HCT116 (cell line): ENCODE measurements around the gene ZNF579.

ENCODE experiments used
- EGR1 ChIP-seq: IDR thresholded peaks from 2 replicates; pipeline ENCODE4 v1.6.1; 2012; ENCODE audit warnings: low read depth
- POLR2A ChIP-seq: IDR thresholded peaks from 2 replicates; pipeline ENCODE4 v1.7.0; 2011; ENCODE audit warnings: borderline replicate concordance; ENCODE audit not compliant: insufficient read depth, insufficient read length; ENCODE audit errors: extremely low read depth
- POLR2AphosphoS5 ChIP-seq: IDR thresholded peaks from 2 replicates; pipeline ENCODE4 v1.6.1; 2011; ENCODE audit warnings: mild to moderate bottlenecking, low read depth, low read length, moderate library complexity
- SP1 ChIP-seq: IDR thresholded peaks from 2 replicates; pipeline ENCODE4 v1.6.1; 2012; ENCODE audit warnings: low read depth
- TCF7L2 ChIP-seq: IDR thresholded peaks from 2 replicates; pipeline ENCODE4 v1.7.0; 2011; ENCODE audit warnings: borderline replicate concordance, inconsistent platforms; ENCODE audit not compliant: insufficient read depth, insufficient read length; ENCODE audit errors: extremely low read depth
- ZNF274 ChIP-seq: fragments of 200-500 bp; sonication (Bioruptor generic); IDR thresholded peaks from 2 replicates; pipeline ENCODE4 v1.6.1; 2014; ENCODE audit warnings: mild to moderate bottlenecking, low read depth, low read length, inconsistent platforms
- TF ChIP-seq, protein P1 (sequence below): IDR thresholded peaks from 2 replicates; pipeline ENCODE4 v1.6.1; 2012
- TF ChIP-seq, protein P2 (sequence below), 3 experiments: fragments of 200-600 bp in 1 of 3; sonication (generic) in 1 of 3; IDR thresholded peaks in 2 of 3; conservative IDR thresholded peaks in 1 of 3; 2 replicates each; pipeline ENCODE4 v1.5.1; 2012 to 2017; ENCODE audit warnings: low read depth in 2 of 3, low read length in 2 of 3, antibody characterized with exemption in 1 of 3, borderline replicate concordance in 1 of 3, control low read depth in 1 of 3, mild to moderate bottlenecking in 1 of 3, mixed read lengths in 1 of 3, mixed run types in 1 of 3, moderate library complexity in 1 of 3; ENCODE audit not compliant: insufficient read depth in 1 of 3
- TF ChIP-seq, protein P3 (sequence below): IDR thresholded peaks from 2 replicates; pipeline ENCODE4 v1.6.1; 2012
- TF ChIP-seq, protein P4 (sequence below): IDR thresholded peaks from 2 replicates; pipeline ENCODE4 v1.6.1; 2011; ENCODE audit warnings: mild to moderate bottlenecking, low read length, moderate library complexity; ENCODE audit not compliant: insufficient replicate concordance; ENCODE audit errors: extremely low read depth

DNA sequence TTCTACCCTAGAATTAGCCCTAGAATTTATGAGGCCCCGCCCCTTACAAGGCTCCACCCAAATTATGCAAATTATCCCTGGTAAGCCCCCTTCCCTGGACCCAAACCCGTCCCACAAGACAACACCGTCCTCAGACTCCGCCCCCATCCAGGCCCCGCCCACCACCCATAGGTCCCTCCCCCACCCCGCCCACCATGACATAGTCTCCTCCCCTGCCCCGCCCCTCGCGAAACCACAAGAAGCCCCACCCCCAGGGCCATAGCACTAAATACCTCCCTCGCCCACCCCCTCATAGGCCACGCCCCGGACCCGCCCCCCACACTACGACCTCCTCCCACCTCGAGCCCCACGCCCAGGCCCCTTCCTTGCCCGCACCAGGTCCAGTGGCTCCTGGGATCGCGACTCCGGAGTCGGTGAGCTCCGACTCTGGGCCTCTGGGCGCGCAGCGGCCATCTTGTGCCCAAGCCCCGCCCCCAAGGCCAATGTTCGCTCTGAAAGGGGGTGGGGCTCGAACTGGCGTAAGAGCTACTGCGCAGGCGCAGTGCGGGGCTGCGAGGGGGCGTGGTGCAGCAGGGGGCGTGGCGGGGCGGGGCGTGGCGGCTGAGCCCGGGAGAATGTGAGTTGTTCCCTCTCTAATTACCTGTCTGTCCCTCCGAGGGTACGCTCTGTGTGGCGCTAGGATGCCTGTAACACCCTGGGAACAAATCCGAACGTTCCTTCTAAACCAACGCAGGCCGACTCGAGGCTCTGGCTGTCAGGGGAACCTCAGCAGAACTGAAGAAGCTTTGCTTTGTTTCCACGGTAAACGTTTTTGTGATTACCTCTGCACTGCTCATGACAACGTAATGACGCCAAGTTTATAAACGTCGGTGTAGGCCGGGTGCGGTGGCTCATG is 43.7 kb upstream of the ZNF579 start, which contains the start of gene ZNF784:
- TF ChIP-seq, protein P1, sequence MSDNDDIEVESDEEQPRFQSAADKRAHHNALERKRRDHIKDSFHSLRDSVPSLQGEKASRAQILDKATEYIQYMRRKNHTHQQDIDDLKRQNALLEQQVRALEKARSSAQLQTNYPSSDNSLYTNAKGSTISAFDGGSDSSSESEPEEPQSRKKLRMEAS: no peak; the same call in 1 of the 2 replicates
- TF ChIP-seq, protein P2, sequence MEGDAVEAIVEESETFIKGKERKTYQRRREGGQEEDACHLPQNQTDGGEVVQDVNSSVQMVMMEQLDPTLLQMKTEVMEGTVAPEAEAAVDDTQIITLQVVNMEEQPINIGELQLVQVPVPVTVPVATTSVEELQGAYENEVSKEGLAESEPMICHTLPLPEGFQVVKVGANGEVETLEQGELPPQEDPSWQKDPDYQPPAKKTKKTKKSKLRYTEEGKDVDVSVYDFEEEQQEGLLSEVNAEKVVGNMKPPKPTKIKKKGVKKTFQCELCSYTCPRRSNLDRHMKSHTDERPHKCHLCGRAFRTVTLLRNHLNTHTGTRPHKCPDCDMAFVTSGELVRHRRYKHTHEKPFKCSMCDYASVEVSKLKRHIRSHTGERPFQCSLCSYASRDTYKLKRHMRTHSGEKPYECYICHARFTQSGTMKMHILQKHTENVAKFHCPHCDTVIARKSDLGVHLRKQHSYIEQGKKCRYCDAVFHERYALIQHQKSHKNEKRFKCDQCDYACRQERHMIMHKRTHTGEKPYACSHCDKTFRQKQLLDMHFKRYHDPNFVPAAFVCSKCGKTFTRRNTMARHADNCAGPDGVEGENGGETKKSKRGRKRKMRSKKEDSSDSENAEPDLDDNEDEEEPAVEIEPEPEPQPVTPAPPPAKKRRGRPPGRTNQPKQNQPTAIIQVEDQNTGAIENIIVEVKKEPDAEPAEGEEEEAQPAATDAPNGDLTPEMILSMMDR (IDR thresholded peaks at IDR 0.05 in 2 of 3, conservative IDR thresholded peaks at IDR 0.05 in 1 of 3; ENCODE audit: borderline replicate concordance in 1 of 3, insufficient read depth in 1 of 3, low read depth in 2 of 3, low read length in 2 of 3): no peak
- TF ChIP-seq, protein P3, sequence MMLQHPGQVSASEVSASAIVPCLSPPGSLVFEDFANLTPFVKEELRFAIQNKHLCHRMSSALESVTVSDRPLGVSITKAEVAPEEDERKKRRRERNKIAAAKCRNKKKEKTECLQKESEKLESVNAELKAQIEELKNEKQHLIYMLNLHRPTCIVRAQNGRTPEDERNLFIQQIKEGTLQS: no peak
- TF ChIP-seq POLR2AphosphoS5: peak; percentile 80
- peak; percentile 72; the same call in 1 of the 2 replicates for TF ChIP-seq EGR1
- TF ChIP-seq ZNF274: no peak
- TF ChIP-seq, protein P4, sequence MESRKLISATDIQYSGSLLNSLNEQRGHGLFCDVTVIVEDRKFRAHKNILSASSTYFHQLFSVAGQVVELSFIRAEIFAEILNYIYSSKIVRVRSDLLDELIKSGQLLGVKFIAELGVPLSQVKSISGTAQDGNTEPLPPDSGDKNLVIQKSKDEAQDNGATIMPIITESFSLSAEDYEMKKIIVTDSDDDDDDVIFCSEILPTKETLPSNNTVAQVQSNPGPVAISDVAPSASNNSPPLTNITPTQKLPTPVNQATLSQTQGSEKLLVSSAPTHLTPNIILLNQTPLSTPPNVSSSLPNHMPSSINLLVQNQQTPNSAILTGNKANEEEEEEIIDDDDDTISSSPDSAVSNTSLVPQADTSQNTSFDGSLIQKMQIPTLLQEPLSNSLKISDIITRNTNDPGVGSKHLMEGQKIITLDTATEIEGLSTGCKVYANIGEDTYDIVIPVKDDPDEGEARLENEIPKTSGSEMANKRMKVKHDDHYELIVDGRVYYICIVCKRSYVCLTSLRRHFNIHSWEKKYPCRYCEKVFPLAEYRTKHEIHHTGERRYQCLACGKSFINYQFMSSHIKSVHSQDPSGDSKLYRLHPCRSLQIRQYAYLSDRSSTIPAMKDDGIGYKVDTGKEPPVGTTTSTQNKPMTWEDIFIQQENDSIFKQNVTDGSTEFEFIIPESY: no peak
- TF ChIP-seq SP1: peak; percentile 74
- TF ChIP-seq TCF7L2: no peak
- no peak for TF ChIP-seq POLR2A
